NT2/D1 (cell line): Measurements from ENCODE around the gene PACS2.

ENCODE experiments used
- DNase-seq: peaks from one replicate; pipeline ENCODE4 v3.0.0-alpha.2; 2011; ENCODE audit warnings: low read depth, low spot score
- H3K27me3 ChIP-seq: 2 replicates; pipeline ENCODE4 v1.6.0; 2011; ENCODE audit warnings: mild to moderate bottlenecking; ENCODE audit not compliant: insufficient read length, insufficient read depth
- H3K36me3 ChIP-seq: 2 replicates; pipeline ENCODE4 v1.6.1; 2011; ENCODE audit warnings: mild to moderate bottlenecking, low read length, mixed read lengths; ENCODE audit not compliant: insufficient read depth, insufficient read length
- H3K4me1 ChIP-seq: 2 replicates; pipeline ENCODE4 v1.5.1; 2011; ENCODE audit not compliant: insufficient read depth, insufficient read length
- H3K4me3 ChIP-seq: 2 replicates; pipeline ENCODE4 v1.5.1; 2011; ENCODE audit warnings: low read depth; ENCODE audit not compliant: insufficient read length
- H3K9ac ChIP-seq: 2 replicates; pipeline ENCODE4 v1.6.0; 2011; ENCODE audit warnings: low read depth; ENCODE audit not compliant: insufficient read length
- H3K9me3 ChIP-seq: 2 replicates; pipeline ENCODE4 v1.5.1; 2011; ENCODE audit warnings: mild to moderate bottlenecking, low read length; ENCODE audit not compliant: insufficient read depth
- SUZ12 ChIP-seq: IDR thresholded peaks from 2 replicates; pipeline ENCODE4 v1.6.1; 2011; ENCODE audit not compliant: insufficient read length, insufficient read depth; ENCODE audit errors: extremely low read depth
- YY1 ChIP-seq: IDR thresholded peaks from 2 replicates; pipeline ENCODE4 v1.6.1; 2011; ENCODE audit not compliant: insufficient read length, insufficient read depth
- ZNF274 ChIP-seq: IDR thresholded peaks from 2 replicates; pipeline ENCODE4 v1.6.1; 2011; ENCODE audit warnings: mild to moderate bottlenecking, low read depth, low read length

Gene PACS2

DNA sequence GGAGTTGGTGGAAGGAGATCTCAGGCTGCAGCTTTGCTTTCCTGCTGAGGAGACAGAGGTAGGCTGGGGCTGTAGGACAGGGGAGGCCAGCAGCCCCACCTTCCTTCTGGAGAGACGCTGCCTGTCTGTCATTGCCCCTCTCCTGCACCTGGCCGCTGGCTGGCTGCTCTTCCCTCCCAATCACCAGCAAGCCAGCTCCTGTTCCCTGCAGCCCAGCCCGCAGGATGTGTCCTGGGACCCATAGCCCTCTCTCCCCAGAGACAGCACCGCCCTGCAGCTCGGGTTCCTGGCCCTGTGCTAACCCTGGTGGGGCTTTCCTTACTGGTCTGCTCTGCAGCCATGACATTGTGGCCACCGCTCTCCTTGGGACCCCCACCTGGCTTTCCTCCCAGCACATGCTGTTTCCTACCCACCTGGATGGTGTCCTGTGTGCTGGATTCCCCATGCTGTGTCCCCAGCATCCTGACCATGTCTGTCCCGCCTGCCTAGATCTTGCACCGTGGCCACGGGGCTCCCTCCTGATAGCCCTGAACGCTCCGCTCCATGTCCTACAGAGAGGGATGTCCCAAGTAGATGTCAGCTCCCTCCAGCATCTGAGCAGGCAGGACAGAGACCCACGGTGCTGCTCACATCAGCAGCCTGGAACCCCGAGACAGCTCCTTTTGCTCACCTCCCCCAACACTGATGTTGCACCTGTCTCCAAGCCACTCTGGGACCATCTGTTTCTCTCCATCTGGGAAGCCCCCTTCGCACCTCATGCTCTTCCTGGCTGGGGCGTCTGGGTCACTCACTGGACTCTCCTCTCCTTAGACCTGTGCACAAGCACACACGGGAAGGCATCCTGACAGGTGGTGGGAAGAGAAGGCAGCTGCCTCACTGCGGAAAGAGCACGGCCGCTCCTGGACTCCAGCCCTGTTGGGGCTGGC is 104.0 kb downstream of the PACS2 start:
- H3K4me3 ChIP-seq: peak overlapping the region; percentile 62
- peak overlapping the region; percentile 85 for H3K9ac ChIP-seq
- H3K27me3 ChIP-seq: peaks cover 9% of the 10 kb centered on the region
- no peaks in the 10 kb centered on the region for H3K9me3 ChIP-seq
- peaks cover 25% of the 10 kb centered on the region for H3K4me1 ChIP-seq
- TF ChIP-seq ZNF274 (no peak), SUZ12 (no peak), YY1 (no peak)
- DNase-seq: no peak
- H3K36me3 ChIP-seq: peaks cover 27% of the 10 kb centered on the region

- peaks cover 2% of the 10 kb centered on the region for H3K27me3 ChIP-seq
- H3K4me3 ChIP-seq: peak within 1 kb of the TSS; percentile 80
- peaks cover 32% of the 10 kb centered on the region for H3K36me3 ChIP-seq
- H3K9ac ChIP-seq: peak within 1 kb of the TSS; percentile 93
- peaks cover 21% of the 10 kb centered on the region for H3K4me1 ChIP-seq
- TF ChIP-seq ZNF274 (no peak), SUZ12 (no peak), YY1 (no peak)
- DNase-seq: no peak
- H3K9me3 ChIP-seq: no peaks in the 10 kb centered on the region
Measured at GRCh38 chr14:105419195-105420091, 104.9 kb downstream of the PACS2 start, which contains the start of gene MTA1. Gene MTA1 (plus strand): TSS chr14:105419827. CDS start chr14:105420036, 209 bp downstream.

GRCh38 chr14:105420101-105420973 is 105.8 kb downstream of the PACS2 start:
- TF ChIP-seq YY1: no peak
- Histone ChIP-seq H3K9me3 (no peaks in the 10 kb centered on the region), H3K9ac (peak overlapping the region; percentile 93), H3K36me3 (peaks cover 39% of the 10 kb centered on the region), H3K27me3 (no peaks in the 10 kb centered on the region), H3K4me3 (peak overlapping the region; percentile 80), H3K4me1 (peaks cover 21% of the 10 kb centered on the region)
- DNase-seq: no peak

GRCh38 chr14:105420974-105421674 is 106.6 kb downstream of the PACS2 start:
- Histone ChIP-seq H3K9me3 (no peaks in the 10 kb centered on the region), H3K9ac (peak overlapping the region; percentile 93), H3K36me3 (peaks cover 46% of the 10 kb centered on the region), H3K4me3 (peak overlapping the region; percentile 80), H3K4me1 (peaks cover 21% of the 10 kb centered on the region), H3K27me3 (no peaks in the 10 kb centered on the region)
- no peak for DNase-seq
- TF ChIP-seq ZNF274 (no peak), YY1 (no peak), SUZ12 (no peak)

DNA sequence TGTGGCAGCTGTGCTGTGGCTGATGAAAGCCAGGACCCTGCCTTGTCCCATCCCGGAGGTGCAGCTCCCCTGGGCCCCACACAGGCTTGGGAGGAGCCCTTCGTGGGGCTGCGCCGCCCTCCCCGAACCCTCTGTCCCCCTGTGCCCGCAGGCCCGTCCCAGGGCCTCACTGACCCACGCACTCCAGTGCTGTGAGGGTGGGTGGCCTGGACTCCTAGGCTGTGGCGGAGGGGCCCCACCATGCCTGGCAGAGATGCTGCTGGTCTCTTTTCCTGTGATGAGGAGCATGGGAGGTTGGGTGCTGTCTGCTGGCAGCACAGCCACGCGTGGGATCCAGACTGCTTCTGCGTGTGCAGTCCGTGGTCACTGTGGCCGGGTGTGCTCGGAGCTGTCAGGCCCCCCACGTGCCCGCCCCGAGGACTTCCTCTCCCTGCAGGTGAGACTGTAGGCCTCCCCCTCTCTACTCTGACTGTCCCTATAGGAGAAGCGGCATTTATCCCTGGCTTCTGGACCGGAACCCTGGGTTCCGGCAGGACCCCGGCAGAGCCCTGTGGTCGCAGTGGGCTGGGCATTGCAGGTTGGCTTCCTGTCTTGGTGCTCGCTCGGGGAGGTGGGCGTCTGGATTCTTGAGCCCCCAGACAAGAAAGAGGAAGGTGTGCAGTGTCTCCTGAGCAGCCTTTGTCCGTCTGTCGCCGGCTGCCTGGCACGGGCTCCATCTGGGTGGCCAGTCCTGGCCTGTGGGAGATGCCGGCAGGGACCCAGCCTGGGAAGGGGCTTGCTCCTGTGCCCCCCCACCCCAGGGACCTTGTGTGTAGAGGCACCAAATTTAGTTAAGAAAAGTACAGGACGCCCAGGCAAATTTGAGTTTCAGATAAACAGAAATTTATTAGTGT is 107.4 kb downstream of the PACS2 start:
- TF ChIP-seq YY1: no peak
- TF ChIP-seq SUZ12: no peak
- TF ChIP-seq ZNF274: no peak
- DNase-seq: no peak
- H3K27me3 ChIP-seq: no peaks in the 10 kb centered on the region
- H3K9ac ChIP-seq: peak overlapping the region; percentile 93
- H3K9me3 ChIP-seq: no peaks in the 10 kb centered on the region
- peaks cover 55% of the 10 kb centered on the region for H3K36me3 ChIP-seq
- H3K4me3 ChIP-seq: no peak overlapping the region
- H3K4me1 ChIP-seq: peaks cover 21% of the 10 kb centered on the region
